NCI-H82 treated with DMSO at 0.1 percent for 48 hours (cell line): ENCODE measurements around the gene MLLT3.

Experiments
- DNase-seq: peaks from one replicate; lab custom pipeline; 2025; ENCODE audit not compliant: unreplicated experiment; lab: John Stamatoyannopoulos, UW

Gene MLLT3

DNA sequence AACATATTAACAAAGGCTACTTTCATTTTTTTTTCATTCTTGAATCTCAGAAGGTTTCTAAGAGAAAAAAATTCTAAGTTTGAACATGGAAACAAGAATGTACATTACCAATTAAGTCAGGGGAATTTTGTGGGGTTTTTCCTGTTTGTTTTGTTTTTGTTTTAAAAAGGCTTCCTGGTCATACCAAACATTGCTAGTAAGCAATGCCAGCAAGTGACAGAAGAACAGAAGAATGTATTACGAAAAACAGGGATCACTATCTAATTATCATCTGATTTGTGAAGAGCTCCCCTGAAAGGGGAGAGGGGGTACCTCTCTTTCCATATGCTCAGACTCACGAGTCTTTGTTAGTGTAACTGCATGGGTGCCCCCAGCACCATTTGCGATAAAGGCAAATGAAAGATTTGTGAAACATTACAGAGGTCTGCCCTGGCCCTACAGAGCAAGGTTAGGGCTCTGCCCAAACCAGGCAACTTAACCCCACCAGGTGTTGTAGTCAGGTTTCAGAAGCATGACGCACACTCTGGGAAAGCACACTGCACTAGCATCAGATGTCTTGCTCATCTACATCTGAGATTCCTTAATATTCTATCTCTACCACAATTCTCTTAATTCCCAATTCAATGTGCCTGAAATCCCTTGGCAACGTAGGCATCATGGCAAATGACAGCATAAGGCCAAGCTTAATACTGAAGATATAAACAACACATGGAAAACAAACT is 268.2 kb downstream of the MLLT3 start:
- no peak for DNase-seq

GRCh38 chr9:20353524-20353923 is 268.8 kb downstream of the MLLT3 start:
- no peak for DNase-seq

- no peak for DNase-seq
Observed at GRCh38 chr9:20352591-20352990, 269.7 kb downstream of the MLLT3 start.

DNA sequence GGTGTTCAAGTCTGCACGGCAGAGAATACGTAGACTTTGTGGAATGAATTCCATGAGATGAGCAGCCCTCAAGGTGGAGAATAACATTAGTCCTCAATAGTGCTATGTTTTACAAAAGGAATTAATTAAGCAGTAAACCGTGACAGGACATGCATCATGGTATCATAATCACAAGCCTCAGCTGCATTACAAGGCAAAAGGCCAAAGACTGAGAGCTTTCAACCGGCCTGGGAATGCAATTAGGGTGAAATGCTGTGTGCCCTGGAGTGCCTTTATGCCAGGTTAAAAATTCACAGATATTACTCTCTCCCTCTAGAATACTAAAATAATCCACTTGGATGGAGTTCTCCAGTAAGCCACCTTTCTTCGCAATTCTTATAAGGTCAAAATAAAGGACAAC is 270.6 kb downstream of the MLLT3 start:
- no peak for DNase-seq

- DNase-seq = no peak
Observed at GRCh38 chr9:20349568-20349967, 272.7 kb downstream of the MLLT3 start.

DNA sequence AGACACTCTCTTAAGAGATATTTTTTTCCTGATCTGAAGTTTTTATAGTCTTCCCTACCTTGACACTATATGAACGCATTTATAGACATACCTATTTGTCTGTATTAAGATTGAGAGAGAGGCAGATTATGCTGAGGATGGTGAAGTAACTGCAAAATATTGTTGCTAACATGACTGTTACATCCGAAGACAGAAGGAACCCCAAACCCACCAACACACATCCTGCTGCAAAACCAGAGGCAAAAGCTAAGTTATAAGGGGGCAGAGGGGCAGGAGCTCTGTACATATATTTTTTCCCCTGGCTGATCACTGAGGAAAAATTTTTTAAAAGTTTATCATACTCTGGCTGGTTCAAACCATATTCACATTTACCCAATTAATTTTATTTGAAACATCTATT is 279.0 kb downstream of the MLLT3 start:
- DNase-seq = no peak

- no peak for DNase-seq
Observed at GRCh38 chr9:20340511-20340861, 281.8 kb downstream of the MLLT3 start.

- DNase-seq = no peak
Observed at GRCh38 chr9:20335668-20336332, 286.5 kb downstream of the MLLT3 start.

DNA sequence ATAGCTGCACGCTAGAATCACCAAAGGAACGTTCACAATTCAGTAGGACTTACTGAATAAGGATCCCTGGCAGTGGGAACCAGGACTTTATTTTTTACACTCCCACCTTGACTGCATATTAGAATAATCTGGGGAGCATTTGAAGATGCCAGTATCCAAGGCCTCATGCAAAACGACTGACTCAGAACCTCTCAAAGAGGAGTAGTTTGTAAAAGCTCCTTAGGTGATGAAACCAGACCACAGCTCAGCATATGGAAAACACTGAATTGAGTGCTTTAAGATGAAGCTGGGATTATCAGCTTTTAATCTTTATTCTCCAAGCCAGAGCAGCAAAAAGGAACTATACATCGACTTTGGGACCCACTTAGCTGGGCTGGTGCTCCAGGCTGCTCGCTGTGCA is 288.3 kb downstream of the MLLT3 start:
- DNase-seq = peak; percentile 13

DNA sequence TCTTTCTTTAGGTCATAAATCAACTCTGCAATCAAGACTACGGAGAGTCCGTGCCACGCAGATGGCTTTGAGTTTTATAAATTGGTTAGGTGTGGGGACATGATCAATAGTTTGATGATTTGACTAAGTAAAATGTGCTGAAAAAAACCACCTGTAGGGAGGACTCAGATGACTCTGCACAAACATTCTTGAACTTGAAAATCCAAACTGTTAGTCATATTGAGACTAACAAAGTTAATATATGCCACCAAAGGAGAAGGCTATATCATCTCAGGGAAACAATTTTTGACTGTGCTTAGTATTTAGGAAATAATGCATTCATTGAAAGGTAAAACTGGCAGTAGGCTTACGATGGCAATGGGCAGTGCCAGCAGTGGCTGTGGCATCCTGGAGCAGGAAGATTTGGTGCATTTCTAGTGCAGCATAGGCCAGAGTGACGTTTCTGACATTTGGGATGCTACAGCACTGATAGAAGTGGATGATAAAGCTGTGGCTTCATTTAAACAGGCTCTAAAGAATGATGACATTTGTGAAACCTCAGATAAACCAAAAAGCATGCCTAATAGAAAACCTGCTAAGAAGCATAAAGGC is 291.1 kb downstream of the MLLT3 start:
- DNase-seq = no peak

GRCh38 chr9:20330688-20331087 is 291.6 kb downstream of the MLLT3 start:
- DNase-seq = no peak

DNA sequence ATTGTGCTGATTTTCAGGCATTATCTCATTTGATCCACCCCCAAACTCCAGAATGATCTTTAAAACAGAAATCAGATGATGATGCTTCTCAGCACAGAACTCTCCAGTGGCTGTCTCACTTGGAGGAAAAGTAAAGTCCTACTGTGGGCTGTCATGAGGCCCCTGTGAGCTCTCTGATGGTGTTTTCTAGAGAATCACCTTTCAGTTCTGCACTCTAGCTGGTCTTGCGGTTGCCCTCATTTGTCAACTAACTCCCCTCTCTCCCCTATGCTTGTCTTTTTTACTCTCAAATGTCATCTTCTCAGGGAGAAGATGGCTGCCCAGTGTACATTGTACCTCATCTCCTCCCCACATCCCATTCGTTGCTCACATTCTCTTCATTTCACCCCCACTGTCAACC is 295.8 kb downstream of the MLLT3 start:
- DNase-seq = no peak

- no peak for DNase-seq
Observed at GRCh38 chr9:20325008-20325407, 297.3 kb downstream of the MLLT3 start.

GRCh38 chr9:20322212-20322611 is 300.1 kb downstream of the MLLT3 start:
- DNase-seq = no peak

DNA sequence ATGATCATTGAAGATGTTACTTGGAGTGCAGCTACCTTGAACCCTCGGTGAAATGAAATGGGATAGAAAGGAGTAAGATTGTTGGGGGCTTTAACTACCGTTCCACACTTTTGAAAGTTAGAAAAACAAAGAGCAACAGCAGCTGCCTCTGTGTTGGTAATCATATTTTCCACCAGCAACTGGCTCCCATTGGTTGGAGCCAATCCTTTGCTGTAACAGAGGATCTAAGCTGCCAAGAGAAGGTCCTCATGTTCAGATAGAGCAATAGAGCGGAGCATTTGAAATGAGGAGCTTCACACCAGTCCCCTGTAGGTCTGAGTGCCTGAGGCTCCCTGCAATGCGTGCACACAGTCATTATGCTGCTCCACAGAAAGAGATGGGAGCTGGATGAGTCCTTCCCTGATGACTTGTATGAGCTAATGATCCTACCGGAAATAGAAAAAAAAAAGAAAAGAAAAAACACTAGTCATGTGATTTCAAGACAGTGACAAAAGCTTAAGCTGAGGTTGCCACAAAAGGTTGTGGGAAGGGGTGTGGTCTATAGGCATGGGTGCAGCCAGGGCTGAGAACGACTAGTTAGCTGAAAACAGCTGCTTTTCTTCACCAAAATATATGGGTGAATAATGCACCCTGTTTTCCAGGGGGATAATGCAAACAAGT is 300.7 kb downstream of the MLLT3 start:
- DNase-seq = no peak

- DNase-seq = peak; percentile 8
Observed at GRCh38 chr9:20320921-20321320, 301.4 kb downstream of the MLLT3 start.

DNA sequence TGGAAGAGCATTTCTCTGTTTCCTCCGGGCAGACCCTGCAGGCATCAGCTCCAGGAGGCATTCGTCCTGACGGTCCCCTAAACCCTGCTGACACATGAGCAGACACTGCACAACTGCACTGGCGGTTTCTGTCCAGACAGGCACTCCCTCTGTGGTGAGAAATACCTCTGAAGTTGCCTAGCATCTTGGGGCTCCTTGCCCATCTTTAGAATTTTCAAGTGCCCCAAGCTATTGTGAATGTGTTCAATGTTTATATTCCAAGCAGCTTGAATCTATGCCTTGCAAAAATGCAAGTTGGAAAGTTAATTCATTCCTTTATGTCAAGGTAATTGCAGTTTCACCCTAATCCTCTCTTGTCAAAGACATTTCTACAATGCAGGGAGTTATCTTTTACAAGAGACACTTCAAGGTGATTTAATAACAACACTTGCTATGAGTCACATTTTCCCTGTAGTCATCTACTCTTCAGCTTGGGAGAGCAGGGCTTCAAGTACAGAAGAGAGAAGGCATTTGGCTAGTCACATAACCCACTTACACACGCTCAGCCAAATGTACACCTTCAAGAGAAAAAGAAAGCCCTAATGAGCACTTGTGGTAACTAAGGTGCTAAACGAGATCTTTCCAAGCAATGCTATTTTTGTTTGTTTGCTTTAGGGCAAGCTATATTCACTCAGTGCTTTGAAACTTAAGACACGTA is 302.5 kb downstream of the MLLT3 start:
- DNase-seq = no peak

GRCh38 chr9:20319241-20319640 is 303.1 kb downstream of the MLLT3 start:
- DNase-seq = no peak

GRCh38 chr9:20317701-20318100 is 304.6 kb downstream of the MLLT3 start:
- DNase-seq = no peak

GRCh38 chr9:20316372-20316771 is 305.9 kb downstream of the MLLT3 start:
- no peak for DNase-seq

GRCh38 chr9:20315677-20316076 is 306.6 kb downstream of the MLLT3 start:
- no peak for DNase-seq
